ENCODE data around the gene HOMEZ.
A peak's percentile ranks its signal among the peaks of the same experiment; 100 is the strongest.
"Not testable (repeated sequence)": the region's sequence is repeated elsewhere in the genome, so short reads cannot be mapped to it uniquely, and the experiment has no call there.

Gene HOMEZ

GRCh38 chr14:23286020-23286901, at the start of gene HOMEZ:
Gene HOMEZ, minus strand, starts transcription at chr14:23286132. Its CDS starts 180 bp downstream, at chr14:23285952.
- DNase-seq, result peak; percentile 98

GRCh38 chr14:23335623-23336022, 49.7 kb upstream of the HOMEZ start:
- no peak for DNase-seq

GRCh38 chr14:23327947-23328744, 42.2 kb upstream of the HOMEZ start:
- DNase-seq, result peak; percentile 70

GRCh38 chr14:23326491-23327332, 40.8 kb upstream of the HOMEZ start:
- DNase-seq, result no peak

GRCh38 chr14:23325746-23326145, 39.8 kb upstream of the HOMEZ start:
- not testable (repeated sequence) for DNase-seq

- no peak for DNase-seq
Measured at GRCh38 chr14:23324993-23325392, 39.1 kb upstream of the HOMEZ start.

GRCh38 chr14:23324455-23324846, 38.5 kb upstream of the HOMEZ start:
- no peak for DNase-seq

- no peak for DNase-seq
Measured at GRCh38 chr14:23323838-23324454, 38.0 kb upstream of the HOMEZ start.

- no peak for DNase-seq
Measured at GRCh38 chr14:23322568-23323517, 36.9 kb upstream of the HOMEZ start.

- DNase-seq, result peak; percentile 22
Measured at GRCh38 chr14:23321572-23322547, 35.9 kb upstream of the HOMEZ start.

GRCh38 chr14:23320584-23321571, 34.9 kb upstream of the HOMEZ start, which contains the start of gene PABPN1:
Gene PABPN1, plus strand, starts transcription at chr14:23321457. Its CDS starts 13 bp downstream, at chr14:23321470.
- DNase-seq, result peak; percentile 100

GRCh38 chr14:23319746-23320583, 34.0 kb upstream of the HOMEZ start:
- no peak for DNase-seq

- DNase-seq, result no peak
Measured at GRCh38 chr14:23316300-23316699, 30.4 kb upstream of the HOMEZ start.

GRCh38 chr14:23310546-23310945, 24.6 kb upstream of the HOMEZ start:
- no peak for DNase-seq

GRCh38 chr14:23308721-23309445, 23.0 kb upstream of the HOMEZ start:
- no peak for DNase-seq

- no peak for DNase-seq
Measured at GRCh38 chr14:23307687-23308644, 22.0 kb upstream of the HOMEZ start.

Data from MV-4-11 (cell line).